OCI-LY3 (cell line): ENCODE data around the gene CACNB4.

ENCODE experiments used
- H2AFZ ChIP-seq: fragments of 200-600, 300-600 bp; shearing (Covaris generic); 2 replicates; pipeline ENCODE4 v1.6.0; 2014; ENCODE audit warnings: antibody characterized with exemption, low read depth, low read length
- H3K27ac ChIP-seq: fragments of 200-600, 300-600 bp; sonication (generic); 2 replicates; pipeline ENCODE4 v1.5.1; 2014; ENCODE audit warnings: mild to moderate bottlenecking, low read length, moderate library complexity, mixed read lengths
- H3K27me3 ChIP-seq: fragments of 200-600, 300-600 bp; sonication (generic); 2 replicates; pipeline ENCODE4 v1.6.1; 2014; ENCODE audit warnings: low read depth, low read length, mixed read lengths
- H3K36me3 ChIP-seq: fragments of 200-600, 300-600 bp; sonication (generic); replicated peaks from 2 replicates; pipeline ENCODE3; 2014; ENCODE audit warnings: low read depth, low read length, mixed read lengths
- H3K4me1 ChIP-seq: fragments of 300-600, 200-600 bp; sonication (generic); 2 replicates; pipeline ENCODE4 v1.6.1; 2014; ENCODE audit warnings: low read length, mixed read lengths
- H3K4me2 ChIP-seq: fragments of 200-600, 300-600 bp; sonication (generic); 2 replicates; pipeline ENCODE4 v1.6.1; 2014; ENCODE audit warnings: low read length, mixed read lengths
- H3K4me3 ChIP-seq: fragments of 300-600, 200-600 bp; sonication (generic); 2 replicates; pipeline ENCODE4 v1.5.1; 2014; ENCODE audit warnings: antibody characterized with exemption, mild to moderate bottlenecking, low read length, moderate library complexity
- H3K79me2 ChIP-seq: fragments of 300-600, 200-600 bp; shearing (Covaris generic); 2 replicates; pipeline ENCODE4 v1.6.1; 2014; ENCODE audit warnings: mild to moderate bottlenecking, low read length, mixed read lengths
- H3K9ac ChIP-seq: fragments of 300-600, 200-600 bp; shearing (Covaris generic); 2 replicates; pipeline ENCODE4 v1.6.0; 2014; ENCODE audit warnings: mild to moderate bottlenecking, low read length, moderate library complexity
- H3K9me3 ChIP-seq: fragments of 200-600, 300-600 bp; shearing (Covaris generic); 2 replicates; pipeline ENCODE4 v1.6.1; 2014; ENCODE audit warnings: low read length, mixed read lengths; ENCODE audit not compliant: insufficient read depth
- H4K20me1 ChIP-seq: fragments of 200-600, 300-600 bp; sonication (generic); 2 replicates; pipeline ENCODE4 v1.6.1; 2016; ENCODE audit warnings: low read length, mixed read lengths; ENCODE audit not compliant: insufficient read depth
- EZH2phosphoT487 ChIP-seq: fragments of 200-600 bp; shearing (Covaris generic); IDR thresholded peaks from 2 replicates; pipeline ENCODE4 v1.6.1; 2018; ENCODE audit warnings: antibody characterized with exemption, mixed run types, low read depth
- TF ChIP-seq, protein P1 (sequence below): fragments of 200-600, 300-600 bp; sonication (generic); IDR thresholded peaks from 2 replicates; pipeline ENCODE4 v1.5.1; 2014; ENCODE audit warnings: antibody characterized with exemption, low read length, low read depth

CACNB4 gene

GRCh38 chr2:151869291-151869690 is 229.6 kb downstream of the CACNB4 start:
- no peaks in the 10 kb centered on the region for H3K4me1 ChIP-seq

GRCh38 chr2:151862700-151863099 is 236.1 kb downstream of the CACNB4 start:
- Histone ChIP-seq H3K9me3 (no peaks in the 10 kb centered on the region), H3K4me2 (peak overlapping the region; percentile 41)

More at GRCh38 chr2:151869291-151869690, 229.6 kb downstream of the CACNB4 start:
- no peak overlapping the region for H2AFZ ChIP-seq
- TF ChIP-seq, protein P1, sequence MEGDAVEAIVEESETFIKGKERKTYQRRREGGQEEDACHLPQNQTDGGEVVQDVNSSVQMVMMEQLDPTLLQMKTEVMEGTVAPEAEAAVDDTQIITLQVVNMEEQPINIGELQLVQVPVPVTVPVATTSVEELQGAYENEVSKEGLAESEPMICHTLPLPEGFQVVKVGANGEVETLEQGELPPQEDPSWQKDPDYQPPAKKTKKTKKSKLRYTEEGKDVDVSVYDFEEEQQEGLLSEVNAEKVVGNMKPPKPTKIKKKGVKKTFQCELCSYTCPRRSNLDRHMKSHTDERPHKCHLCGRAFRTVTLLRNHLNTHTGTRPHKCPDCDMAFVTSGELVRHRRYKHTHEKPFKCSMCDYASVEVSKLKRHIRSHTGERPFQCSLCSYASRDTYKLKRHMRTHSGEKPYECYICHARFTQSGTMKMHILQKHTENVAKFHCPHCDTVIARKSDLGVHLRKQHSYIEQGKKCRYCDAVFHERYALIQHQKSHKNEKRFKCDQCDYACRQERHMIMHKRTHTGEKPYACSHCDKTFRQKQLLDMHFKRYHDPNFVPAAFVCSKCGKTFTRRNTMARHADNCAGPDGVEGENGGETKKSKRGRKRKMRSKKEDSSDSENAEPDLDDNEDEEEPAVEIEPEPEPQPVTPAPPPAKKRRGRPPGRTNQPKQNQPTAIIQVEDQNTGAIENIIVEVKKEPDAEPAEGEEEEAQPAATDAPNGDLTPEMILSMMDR: no peak
- no peak for TF ChIP-seq EZH2phosphoT487
- H3K4me2 ChIP-seq: no peak overlapping the region
- H3K27me3 ChIP-seq: peaks cover 83% of the 10 kb centered on the region
- H4K20me1 ChIP-seq: no peaks in the 10 kb centered on the region
- no peak overlapping the region for H3K9ac ChIP-seq
- no peaks in the 10 kb centered on the region for H3K36me3 ChIP-seq
- no peak overlapping the region for H3K4me3 ChIP-seq
- H3K27ac ChIP-seq: no peak overlapping the region
- no peaks in the 10 kb centered on the region for H3K9me3 ChIP-seq
- H3K79me2 ChIP-seq: no peaks in the 10 kb centered on the region

GRCh38 chr2:151861174-151861573 is 237.7 kb downstream of the CACNB4 start:
- H2AFZ ChIP-seq: no peak overlapping the region
- H3K27ac ChIP-seq: no peak overlapping the region
- no peak for TF ChIP-seq EZH2phosphoT487
- TF ChIP-seq, protein P1: no peak
- peaks cover 85% of the 10 kb centered on the region for H3K27me3 ChIP-seq
- H4K20me1 ChIP-seq: peaks cover 24% of the 10 kb centered on the region; the same call in 1 of the 2 replicates
- no peak overlapping the region for H3K4me2 ChIP-seq
- H3K79me2 ChIP-seq: no peaks in the 10 kb centered on the region
- no peak overlapping the region for H3K9ac ChIP-seq
- H3K36me3 ChIP-seq: no peaks in the 10 kb centered on the region
- H3K9me3 ChIP-seq: no peaks in the 10 kb centered on the region
- H3K4me3 ChIP-seq: no peak overlapping the region
- peaks cover 16% of the 10 kb centered on the region for H3K4me1 ChIP-seq

More at GRCh38 chr2:151862700-151863099, 236.1 kb downstream of the CACNB4 start:
- Histone ChIP-seq H3K27ac (no peak overlapping the region), H3K36me3 (no peaks in the 10 kb centered on the region), H3K27me3 (peaks cover 90% of the 10 kb centered on the region), H3K4me3 (no peak overlapping the region), H3K4me1 (peaks cover 16% of the 10 kb centered on the region), H2AFZ (no peak overlapping the region), H3K9ac (no peak overlapping the region), H4K20me1 (peaks cover 24% of the 10 kb centered on the region; the same call in 1 of the 2 replicates), H3K79me2 (no peaks in the 10 kb centered on the region)
- TF ChIP-seq EZH2phosphoT487: 0 out of 2 replicates have a peak, but pooled peaks have one; percentile 30
- TF ChIP-seq, protein P1: no peak

- Histone ChIP-seq H3K27ac (no peak overlapping the region), H3K27me3 (peaks cover 86% of the 10 kb centered on the region), H2AFZ (no peak overlapping the region), H3K9me3 (no peaks in the 10 kb centered on the region), H4K20me1 (peaks cover 24% of the 10 kb centered on the region; the same call in 1 of the 2 replicates), H3K4me1 (peaks cover 16% of the 10 kb centered on the region), H3K36me3 (no peaks in the 10 kb centered on the region), H3K9ac (no peak overlapping the region), H3K4me2 (no peak overlapping the region), H3K4me3 (no peak overlapping the region), H3K79me2 (no peaks in the 10 kb centered on the region)
- TF ChIP-seq, protein P1: no peak
- TF ChIP-seq EZH2phosphoT487: no peak
Measured at GRCh38 chr2:151860613-151861146, 238.2 kb downstream of the CACNB4 start.
